NCI-H1092 treated with DMSO at 0.1 percent for 48 hours (cell line): ENCODE measurements around the gene SERINC1.

Experiments used
- DNase-seq: peaks from one replicate; lab custom pipeline; 2025; lab: John Stamatoyannopoulos, UW

The SERINC1 gene

DNA sequence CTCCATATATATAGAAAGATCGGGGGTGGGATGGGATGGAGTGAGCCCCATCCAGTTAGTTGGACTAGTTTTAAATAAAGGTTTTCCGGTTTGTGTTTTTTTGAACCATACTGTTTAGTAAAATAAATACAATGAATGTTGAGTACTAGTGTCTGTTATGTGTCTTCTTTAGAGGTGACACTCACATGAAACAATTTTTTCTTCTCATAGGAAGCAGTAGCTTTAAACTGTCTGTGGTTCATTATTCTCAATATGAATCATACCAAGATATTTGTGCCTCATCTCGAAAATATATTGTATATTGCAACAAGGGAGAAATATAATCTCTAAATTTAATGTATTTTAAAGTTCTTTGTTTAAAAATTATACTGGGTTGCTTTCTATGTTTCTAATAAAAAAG, 38.8 kb downstream of the SERINC1 start:
- no peak for DNase-seq

DNA sequence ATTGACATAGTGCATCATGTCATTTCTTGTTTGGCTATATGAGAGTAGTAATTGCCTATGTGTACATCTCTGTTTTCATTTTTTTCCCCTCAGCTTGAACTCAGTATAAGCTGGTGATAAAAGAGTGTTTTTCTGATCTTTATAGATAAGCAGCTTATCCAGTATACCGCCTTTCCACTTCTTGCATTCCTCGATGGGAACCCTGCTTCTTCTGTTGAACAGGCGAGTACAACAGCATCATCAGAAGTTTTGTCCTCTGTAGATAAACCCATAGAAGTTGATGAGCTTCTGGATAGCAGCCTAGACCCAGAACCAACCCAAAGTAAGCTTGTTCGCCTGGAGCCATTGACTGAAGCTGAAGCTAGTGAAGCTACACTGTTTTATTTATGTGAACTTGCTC, 39.8 kb downstream of the SERINC1 start:
- DNase-seq = no peak

DNA sequence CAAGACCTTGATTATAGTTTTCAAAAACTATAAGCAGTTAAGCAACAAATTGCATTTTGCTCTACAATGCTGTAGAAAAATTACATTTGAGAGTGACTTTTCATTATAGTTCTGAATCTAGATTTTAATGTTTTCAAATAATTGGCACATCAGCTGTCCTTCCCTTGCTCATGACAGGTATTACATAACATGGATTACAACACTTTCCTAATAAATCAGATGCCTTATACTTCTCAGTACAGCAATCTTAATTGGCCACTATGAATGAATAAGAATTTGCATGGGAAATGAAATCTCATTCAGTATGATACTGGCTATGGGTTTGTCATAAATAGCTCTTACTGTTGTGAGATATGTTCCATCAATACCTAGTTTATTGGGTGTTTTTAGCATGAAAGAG, 42.3 kb downstream of the SERINC1 start:
- no peak for DNase-seq

DNA sequence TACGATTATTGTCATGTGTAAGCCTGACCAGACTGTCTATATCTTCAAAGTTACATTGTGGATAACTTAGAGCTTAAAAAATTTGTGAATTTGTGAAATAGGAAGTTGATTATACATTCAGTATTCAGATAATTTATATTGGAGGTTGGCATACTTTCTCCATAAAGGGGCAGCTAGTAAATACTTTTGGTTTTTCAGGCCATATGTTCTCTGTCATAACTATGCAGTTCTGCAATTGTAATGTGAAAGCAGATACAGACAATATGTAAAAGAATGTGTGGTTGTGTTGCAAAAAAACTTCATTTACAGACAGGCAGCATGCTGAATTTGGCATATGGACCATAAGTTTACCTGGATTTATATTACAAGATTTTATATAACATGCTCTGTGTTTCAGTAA, 42.8 kb downstream of the SERINC1 start:
- DNase-seq = no peak

DNA sequence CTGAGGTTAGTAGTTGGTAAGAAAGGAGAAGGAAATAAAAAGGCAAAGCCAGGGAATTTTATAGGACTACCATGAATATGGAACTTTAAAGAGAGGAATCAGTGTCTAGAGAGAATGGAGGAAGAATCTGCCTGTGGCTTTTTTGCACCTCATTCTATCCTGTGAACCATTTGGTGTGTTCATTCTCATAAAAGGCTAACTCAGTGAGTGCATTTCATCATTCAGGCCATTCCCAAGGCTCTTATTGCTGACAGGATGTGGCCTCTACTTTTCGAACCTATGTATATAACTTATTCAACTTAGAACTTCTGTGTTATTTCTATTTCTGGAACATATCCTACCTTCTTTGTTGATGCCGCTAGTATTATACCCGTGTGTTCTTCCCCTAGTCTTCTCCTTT, 45.0 kb downstream of the SERINC1 start:
- DNase-seq = no peak

DNA sequence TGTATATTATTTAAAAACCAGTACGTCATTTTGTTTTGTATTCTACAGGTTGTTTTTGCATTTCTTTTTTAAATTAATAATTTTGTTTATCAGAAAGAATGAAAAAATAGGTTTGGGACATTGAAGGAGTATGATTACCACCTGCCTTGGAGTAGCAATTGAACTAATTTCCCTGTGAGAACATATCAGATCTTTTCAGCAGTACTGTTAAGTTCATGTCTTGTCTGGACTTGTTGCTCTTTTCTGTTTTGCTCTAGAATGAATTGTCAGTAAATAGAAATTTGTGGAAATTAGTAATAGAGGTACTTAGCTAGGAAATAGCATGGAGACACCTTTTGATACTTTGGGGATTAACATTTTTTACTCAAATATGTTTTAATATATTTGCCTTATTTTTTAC, 47.9 kb downstream of the SERINC1 start:
- no peak for DNase-seq

DNA sequence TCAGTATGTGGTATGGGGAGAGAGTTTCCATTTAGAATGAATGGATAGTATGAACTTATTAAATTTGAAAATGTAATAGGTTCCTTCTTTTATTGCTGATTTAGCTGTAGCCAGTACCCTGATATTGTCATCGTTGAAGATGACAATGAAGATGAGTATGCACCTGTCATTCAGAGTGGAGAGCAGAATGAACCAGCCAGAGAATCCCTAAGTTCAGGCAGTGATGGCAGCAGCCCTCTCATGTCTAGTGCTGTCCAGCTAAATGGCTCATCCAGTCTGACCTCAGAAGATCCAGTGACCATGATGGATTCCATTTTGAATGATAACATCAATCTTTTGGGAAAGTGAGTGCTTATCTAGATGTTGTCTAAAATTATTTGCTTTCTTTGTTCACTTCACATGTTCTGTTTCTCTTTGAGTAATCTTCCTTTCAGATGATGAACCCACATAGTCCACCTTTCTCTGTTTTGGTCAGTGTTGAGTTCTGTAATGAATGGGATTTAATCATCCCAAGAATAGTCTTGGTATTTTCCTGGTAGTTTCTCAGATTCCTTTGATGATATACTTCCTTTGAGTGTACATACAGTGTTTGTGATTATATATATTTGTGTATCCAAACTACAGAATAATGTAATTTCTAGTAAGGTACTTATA, 48.9 kb downstream of the SERINC1 start:
- no peak for DNase-seq

DNA sequence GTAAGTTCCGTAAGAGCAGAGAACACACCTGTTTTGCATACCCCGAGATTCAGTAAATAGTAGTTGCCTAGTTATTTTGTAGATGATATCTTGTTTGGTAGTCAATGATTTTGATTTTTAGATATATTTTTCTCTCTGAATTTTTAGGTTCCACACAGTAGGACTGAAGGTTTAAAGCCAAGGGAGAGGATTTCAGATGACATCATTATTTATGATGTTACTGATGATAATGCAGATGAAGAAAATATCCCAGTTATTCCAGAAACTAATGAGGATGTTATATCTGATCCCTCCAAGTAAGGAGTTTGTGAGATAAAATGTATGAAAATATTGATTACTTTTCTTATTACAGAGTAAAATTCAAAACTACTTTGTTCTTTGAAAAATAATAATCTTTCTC, 49.6 kb downstream of the SERINC1 start:
- DNase-seq = no peak

DNA sequence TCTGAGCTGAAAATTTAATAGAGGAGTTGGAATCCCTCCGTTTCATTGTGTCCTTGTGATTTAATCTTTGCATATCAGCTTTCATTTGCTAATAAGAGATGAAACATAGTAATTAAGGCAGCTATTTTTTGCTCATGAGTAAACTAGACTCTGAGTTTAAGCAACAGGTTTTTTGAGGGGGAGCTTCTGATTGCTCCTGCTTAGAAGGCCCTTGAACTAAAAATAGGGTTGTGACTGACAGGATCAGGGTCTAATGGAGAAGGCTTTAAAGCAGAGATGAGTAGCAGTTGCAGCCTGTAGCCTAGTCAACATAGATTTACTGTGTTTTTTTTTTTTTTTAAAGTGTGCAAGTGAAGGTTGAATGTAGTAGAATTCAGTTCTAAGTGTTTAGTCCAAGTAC, 54.8 kb downstream of the SERINC1 start:
- DNase-seq = no peak

DNA sequence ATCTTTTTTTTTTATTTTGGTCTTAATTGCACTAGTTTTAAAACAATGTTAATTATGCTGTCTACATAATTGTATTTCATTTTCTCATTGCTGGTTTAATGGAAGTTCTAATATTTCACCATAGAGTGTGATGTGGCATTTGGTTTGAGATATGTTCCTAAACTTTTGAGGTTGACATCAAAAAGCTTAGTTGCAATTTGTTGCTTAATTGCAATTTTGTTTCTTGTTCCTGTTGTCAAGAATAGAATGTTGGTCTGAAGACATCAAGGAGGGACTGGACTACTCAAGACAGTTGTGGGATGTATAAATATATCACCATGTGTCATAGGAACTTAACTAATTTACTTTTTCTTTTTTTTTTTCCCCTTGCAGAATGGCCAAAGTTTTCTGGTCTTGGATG, 59.6 kb downstream of the SERINC1 start:
- no peak for DNase-seq

DNA sequence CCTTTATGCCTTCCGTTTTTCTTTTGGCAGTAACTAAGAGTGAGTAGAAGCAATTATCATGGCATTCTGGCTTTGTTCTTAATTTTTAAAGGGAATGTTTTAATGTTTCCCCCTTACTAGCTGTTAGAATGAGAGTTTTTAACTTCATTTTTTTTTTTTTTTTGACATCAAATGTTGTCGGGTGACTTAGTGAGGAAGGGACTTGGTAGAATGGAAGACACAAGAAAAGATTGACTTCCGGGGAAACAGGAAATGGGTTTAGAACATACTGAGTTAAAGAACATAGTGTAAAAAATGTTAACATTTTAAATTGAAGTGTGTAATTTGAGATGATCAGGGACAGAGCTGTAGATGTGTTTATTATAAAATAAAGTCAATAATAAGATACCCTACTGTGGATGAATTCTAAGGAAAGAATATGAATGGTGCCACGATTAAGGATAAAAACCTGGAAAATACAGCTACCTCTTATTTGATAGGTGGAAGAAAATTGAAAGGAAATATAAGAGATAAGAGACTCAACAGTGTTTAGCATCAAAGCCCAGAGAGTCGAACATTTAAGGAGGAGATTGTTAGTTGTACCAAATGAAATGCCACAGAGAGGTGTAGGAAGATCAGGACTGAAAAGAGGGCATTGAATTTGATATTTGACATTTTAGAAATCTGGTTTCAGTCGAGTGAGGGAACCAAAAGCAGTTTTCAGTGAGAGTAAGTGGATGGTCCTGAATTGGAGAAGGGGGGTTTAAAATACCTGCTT, 62.7 kb downstream of the SERINC1 start:
- DNase-seq = no peak

DNA sequence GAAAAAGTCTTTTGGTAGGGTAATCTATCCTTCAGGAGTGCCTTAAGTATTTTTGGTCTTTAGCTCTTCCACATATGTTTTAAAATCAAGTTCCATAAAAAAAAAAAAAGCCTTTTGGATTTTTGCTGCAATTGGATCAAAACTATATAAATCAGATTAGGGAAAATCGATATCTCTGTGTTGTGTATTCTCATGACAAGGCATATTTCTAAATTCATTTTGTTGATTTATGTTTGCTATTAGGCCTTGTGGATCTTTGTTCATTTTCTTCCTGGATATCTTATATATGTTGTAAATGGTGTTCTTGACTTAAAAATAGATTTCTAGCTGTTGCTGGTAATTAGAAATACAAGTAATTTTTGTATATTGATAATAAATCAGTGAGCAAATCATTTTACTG, 63.4 kb downstream of the SERINC1 start:
- no peak for DNase-seq

DNA sequence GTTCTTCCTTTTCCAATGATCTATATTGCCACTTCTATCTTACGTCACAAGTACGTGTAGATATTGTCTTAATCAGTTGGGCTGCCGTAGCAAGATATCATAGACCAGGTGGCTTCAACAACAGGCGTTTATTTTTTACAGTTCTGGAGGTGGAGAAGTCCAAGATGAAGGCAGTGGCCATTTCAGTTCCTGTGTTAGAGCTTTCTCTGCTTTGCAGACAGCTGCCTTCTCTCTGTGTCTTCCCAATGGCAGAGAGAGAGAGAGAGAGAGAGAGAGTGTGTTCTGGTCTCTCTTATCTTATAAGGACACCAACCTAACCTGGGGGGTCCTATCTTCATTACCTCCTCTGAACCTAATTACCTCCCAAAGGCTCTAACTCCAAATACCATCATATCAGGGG, 63.9 kb downstream of the SERINC1 start:
- no peak for DNase-seq

DNA sequence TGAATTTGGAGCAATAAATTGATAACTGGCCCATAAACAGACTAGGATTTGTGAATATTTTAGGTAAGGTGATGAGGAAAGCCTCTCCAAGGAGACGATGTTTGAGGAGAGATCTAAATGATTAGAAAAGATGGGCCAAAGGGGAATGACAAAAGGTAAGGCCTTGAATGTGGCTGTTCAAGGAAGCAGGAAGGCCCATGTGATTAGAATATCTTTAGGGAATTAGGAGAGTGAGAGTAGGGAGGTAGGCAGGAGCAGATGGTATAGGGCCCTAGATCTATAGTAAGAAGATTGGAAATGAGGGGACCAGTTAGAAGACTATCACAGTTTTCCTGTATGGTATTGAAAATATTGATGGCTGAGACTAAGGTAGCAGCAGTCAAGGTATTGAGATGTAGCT, 65.4 kb downstream of the SERINC1 start:
- DNase-seq = no peak

DNA sequence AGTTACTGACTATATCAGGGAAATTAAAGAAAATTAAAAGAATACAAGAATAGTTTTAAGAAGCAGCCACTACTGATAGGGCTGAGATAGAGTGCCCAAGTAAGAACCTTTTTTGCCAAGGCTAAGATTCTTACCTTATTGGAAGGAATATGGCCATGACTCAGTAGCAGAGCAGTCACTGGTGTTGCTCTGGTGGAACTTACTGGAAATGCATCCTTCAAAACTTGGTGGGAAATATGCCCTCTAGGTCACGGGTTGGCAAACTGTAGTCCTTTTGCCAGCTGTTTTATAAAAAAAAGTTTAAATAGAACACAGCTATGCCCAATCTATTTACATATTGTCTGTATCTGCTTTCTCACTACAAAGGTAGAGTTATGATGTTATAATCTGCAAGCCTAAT, 66.2 kb downstream of the SERINC1 start:
- DNase-seq = no peak

DNA sequence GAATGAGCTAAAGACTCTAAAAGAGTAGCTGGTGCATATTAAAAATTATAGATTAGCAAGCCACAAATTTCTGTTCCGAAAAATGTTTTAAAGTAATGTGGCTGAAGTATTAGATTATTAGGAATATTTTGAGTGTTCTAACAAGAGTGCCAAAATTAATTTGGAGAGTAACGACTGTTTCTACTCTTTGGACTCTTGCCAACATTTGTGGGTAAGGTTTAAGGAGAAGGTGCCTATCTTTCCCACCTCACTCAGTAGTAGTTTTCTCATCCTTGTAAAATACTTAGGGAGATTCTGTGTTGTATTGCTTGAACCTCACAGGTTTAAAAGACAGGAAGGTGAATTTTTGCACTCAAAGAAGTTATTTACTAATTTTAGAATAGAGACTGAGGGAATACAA, 67.2 kb downstream of the SERINC1 start:
- DNase-seq = no peak

DNA sequence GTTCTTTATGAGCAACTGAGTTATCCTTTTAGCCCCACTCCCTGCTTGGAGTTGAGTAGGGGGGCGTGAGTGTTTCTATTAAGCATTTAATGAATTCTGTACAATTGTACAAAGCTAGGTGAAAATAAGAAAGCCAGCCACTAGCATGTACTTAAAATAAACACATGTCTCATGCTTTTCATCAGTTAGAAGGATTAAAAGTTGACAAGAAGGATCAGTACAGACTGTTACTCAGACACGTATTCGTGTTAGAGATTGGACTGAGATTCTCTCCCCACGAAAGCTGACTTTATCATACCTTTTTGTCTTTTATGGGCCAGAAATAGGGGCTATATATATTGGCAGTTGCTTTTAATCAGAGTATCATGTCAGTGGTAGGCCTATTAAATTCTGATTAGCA, 70.5 kb downstream of the SERINC1 start:
- no peak for DNase-seq

DNA sequence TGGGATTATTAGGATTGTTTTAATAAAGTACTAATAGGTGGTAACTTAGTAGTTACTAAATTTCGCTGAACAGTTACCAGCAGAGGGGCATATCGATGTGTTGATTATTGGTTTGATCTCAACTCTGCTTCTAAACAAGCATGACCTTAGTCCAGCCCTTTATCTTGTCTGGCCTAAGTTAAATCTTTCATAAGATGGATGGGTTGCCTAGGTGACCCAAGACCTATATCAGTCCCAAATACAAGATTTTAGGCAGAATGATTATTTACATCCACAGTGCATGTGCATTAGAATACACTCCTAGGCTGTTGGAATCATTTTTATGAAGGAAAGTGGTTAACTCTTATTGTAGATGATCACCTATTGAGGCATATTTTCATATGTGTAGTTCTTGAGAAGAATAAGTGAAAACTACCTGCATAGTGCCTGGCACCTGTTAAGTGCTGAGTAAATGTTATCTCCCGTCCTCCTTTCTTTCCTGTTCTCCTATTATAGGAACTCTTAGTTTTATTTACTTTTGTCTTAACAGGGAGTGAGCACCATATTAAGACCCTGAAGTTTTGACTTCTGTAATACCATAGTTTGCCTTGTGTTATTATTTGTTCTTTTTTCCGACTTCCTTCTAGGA, 71.0 kb downstream of the SERINC1 start:
- DNase-seq = no peak

DNA sequence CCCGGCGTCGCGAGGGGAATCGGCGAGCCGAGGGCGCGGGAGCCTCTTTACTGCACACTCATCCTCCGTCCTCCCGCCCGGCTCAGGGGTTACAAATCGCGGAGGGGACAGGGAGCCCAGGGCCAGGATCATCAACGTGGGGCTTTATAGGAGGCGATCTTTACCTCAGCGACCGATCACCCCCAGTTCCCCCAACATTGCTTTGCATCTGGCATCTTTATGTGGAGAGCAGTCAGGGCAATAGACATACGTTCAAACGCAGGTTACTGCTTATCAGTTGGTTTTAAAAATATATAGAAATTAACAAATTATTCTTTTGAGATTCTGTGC, 71.5 kb downstream of the SERINC1 start:
- peak; percentile 32 for DNase-seq

DNA sequence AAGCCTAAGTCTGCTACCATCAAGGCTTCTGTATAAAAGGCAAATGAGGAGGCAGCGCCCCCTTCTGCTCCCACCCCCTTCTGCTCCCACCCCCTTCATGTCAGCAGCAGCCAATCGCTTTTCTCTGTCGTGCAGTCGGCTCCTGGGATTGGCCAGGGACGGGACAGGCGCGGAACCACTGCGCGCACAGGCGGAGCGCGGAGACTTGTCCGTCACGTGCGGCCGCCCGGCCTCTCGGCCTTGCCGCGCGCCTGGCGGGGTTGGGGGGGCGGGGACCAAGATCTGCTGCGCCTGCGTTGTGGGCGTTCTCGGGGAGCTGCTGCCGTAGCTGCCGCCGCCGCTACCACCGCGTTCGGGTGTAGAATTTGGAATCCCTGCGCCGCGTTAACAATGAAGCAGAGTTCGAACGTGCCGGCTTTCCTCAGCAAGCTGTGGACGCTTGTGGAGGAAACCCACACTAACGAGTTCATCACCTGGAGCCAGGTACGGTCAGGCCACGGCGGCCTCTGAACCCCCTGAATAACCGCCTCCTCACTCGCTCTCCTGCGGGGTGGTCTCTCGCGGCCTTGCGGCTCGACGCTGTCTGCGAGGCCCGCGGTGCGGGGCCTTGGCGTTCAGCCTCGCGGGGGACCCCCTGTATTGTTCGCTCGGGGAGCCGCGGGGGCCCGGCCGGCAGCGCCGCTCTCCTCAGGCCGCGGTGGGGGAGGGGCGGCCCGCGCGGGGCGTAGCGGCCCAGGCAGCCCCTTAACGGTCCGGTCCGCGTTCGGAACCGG, 72.1 kb downstream of the SERINC1 start, which contains the start of gene HSF2:
Gene HSF2 (plus strand): TSS at position 305 of the 773 bp plus-strand sequence. CDS start 86 bp downstream, at position 391.
- DNase-seq = peak; percentile 86

DNA sequence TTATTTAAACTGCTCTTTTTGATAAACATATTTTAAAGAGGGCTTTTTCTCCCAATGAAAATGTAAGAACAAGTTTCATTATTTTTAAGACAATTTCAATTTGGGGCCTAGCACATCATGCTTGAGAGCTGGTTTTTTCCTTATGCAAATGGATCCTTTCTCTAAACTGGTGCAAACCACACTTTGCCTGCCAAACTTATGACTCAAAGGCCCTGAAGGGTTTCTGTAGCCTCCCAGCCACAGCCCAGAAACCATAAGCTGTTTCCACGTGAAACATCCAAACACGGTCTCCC, 72.6 kb downstream of the SERINC1 start:
- no peak for DNase-seq

DNA sequence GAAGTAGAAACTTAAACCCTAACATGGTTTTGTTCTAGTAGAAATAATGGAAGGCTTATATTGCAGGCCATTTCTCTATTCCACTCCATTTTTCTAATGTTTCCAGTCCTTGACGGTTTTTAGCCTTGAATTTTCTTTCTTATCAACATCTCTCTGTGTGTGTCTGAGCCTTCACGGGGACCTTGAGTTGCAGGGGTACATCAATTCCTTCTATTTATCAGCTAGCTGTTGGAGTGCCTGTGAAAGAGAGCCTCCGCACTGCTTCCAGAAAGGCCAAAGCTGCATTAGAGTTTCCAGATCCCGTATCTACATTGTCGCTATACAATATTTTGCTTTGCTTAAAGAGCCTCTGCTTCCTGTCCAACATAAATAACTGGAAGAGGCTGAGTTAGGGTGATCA, 77.6 kb downstream of the SERINC1 start:
- DNase-seq = no peak

DNA sequence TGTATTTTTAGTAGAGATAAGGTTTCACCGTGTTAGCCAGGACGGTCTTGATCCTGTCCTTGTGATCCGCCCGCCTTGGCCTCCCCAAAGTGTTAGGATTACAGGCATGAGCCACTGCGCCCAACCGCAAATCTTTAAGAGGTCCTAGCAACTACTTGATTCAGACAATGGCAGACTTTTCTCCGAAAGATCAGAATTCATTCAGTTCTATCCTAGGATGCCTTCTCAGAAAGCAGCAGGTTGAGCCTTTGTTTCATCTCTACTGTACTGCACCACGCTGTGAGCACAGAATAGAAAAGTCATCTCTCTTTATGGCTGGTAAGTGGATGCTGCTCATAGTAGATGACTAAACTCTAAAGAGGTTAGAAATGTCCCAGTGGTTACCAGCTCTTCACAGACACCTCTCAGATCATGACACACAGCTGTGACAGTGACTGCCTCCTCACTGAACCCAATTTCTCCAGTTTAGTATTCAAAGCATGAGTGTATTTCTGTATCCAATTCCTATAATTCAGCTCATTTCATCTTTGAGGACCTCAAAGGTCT, 78.2 kb downstream of the SERINC1 start:
- no peak for DNase-seq
